NCI-H2107 treated with DMSO at 0.1 percent for 48 hours (cell line): Measurements from ENCODE around the gene PLXNA4.

ENCODE experiments used
- DNase-seq: peaks from one replicate; lab custom pipeline; 2025; ENCODE audit not compliant: unreplicated experiment; lab: John Stamatoyannopoulos, UW

PLXNA4 gene

DNA sequence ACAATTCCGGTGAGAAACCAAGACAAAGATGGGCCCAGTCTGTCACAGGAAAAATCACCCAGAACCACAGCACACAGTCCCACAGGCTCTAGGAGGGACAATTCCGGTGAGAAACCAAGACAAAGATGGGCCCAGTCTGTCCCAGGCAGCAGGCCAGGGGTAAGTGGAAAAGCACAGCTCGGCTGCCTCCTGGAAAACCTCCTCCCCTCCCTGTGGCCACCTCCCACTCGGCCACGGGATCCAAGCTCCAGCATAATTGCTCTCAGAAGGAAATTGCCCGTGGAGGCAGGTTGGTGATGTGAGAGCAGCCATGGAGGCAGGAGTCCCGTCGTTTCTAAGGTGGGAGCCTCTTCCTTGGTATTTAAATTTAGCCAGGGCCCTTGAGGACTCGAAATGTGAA, 95.7 kb downstream of the PLXNA4 start:
- no peak for DNase-seq

DNA sequence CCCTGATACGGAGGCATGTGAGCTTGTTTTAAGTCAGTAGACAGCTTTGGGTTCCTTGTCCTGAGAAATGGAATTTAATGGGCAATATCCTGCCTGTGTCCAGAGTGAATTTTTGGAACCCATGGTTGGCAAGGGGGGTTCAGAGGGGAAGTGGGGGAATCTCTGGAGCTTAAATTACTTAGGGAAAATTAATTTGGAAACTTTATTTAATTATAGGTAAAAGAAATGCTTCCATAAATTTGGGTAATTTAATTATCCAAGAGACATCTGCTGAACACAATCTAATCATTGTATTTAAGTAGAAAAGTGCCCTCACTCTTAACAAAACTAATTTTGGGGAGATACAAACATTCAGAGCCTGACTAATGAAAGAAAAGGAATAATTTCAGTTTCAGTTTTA, 99.7 kb downstream of the PLXNA4 start:
- DNase-seq, result no peak

DNA sequence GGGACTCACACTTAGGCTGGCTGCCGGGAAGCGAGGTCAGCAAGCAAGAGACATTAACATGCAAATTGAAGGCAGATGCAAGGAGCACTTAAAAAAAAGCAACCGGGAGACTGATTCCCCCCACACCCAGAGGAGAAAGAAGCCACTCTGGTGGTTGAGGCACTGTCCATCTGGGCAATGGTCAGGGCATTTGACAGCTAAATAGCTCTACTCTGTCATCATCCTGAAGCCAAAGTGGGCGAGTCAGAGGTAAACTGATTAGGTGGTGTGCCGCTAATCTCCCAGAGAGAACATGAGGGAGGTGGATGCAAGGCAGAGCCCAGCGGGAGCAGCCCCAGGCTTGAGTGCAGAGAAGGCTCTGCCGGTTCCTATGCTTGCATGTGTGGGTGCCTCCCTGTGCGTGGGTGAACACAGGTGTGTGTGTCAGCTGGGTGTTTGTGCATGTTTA, 100.6 kb downstream of the PLXNA4 start:
- no peak for DNase-seq

DNA sequence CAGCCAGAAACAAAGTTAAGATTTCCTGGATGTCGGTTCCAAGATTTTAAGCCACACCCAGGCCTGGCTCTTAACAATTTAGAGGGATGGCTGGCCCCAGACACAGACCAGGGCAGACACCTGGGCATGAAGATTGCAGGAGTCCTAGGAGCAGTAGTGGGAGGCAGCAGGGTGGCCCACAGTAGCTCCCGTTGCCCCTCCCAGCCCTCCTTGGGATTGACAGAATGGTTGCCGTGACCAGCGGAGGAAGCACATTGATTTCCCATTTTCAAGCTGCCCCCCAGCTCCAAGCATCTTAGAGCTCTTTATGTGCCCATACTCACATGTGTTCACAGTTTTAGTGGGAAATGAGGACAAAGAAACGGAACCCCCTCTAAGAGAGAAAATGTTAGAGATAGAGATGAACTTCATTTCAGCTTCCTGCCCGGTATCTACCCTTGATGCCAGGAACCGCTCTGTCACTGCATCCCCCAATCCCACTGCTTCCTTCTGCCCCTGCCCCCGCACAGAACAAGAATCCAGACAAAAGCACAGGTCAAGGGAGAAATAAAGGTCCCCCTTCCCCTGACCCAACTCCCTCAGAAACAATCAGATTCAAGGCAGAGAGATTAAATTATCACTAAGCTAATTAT, 101.1 kb downstream of the PLXNA4 start:
- DNase-seq, result no peak

DNA sequence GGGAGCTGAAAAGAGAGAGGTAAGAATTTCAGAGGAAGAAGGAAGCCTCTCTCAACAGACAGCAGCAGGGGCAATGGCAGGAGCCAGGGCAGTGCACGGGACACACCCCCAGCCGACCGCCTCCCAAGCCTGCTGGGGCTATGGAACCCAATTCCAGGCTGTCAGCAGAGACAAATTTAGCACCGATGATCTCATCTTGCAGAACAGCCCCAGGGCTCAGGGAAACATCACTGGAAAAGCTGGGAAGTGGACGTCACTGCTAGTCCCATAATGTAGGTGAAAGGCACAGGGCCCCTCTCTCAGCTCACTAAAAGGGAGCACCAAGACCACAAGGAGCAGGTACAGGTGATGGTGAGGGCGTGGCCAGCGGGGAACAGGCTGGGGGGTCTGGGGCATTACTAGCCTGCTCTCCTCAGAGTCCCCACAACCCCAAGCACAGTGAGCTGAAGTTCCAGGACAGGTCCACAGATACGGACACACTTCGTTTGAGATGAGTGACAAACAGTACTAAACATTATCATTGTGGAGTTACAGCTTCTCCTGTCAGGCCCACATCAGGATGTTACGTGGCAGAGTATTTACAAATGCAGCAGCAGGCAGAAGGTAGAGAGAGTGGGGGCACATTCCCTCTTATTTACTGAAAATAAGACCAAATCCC, 103.7 kb downstream of the PLXNA4 start:
- no peak for DNase-seq

DNA sequence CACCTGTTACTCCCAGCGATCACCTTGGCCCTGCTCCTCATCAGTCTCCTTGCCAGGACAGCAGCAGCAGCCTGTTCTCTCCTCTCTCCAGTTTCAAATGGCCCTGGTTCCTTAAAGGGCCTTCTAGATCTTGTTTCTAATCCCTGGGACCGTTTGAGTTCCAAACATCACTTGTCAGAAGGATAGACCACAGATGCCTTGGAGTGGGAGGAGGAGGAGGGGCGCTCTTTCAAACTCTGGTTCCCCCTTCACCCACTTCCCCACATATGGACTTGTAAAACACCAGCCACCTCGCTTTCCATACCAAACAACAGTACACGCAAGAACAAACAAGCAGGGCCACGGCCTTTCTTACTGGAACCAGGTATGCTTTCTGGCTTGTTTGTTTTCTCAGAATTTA, 104.8 kb downstream of the PLXNA4 start:
- no peak for DNase-seq

DNA sequence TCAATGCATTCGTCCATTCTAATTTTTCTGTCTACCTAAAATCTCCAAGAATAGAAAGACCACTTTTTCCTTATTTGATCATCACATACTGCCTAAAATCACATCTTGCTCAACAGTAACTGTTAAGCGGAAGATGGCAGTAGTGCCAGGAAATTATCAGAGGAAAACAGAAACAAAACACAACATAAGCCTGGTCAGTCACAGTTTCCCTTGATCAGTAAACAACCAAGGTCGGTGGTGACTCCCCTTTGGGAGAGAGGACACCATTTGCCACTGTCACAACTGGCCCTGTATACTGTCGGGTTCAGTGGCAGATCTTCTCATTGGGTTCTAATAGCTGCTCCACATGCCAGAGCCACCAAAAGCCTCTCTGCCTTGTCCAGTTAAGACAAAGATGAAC, 106.6 kb downstream of the PLXNA4 start:
- no peak for DNase-seq

DNA sequence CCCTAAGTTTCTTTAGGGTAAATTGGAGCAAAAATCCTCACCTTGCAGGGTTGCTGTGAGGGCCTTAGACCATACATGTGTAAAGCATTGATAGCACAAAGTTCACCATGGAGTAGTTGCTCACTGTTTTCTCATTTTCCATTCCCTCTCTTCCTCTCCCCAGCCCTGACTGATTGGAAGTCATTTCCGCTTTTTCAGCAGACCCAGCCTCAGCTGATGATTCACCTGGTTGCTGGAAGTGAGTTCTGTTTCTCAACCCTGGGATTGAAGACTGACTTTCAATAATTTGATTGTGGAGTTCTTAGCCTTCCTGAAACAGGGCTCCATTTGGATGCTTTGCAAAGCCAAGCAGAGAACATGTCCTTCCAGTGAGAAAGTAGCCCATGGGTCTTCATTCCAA, 107.0 kb downstream of the PLXNA4 start:
- no peak for DNase-seq

DNA sequence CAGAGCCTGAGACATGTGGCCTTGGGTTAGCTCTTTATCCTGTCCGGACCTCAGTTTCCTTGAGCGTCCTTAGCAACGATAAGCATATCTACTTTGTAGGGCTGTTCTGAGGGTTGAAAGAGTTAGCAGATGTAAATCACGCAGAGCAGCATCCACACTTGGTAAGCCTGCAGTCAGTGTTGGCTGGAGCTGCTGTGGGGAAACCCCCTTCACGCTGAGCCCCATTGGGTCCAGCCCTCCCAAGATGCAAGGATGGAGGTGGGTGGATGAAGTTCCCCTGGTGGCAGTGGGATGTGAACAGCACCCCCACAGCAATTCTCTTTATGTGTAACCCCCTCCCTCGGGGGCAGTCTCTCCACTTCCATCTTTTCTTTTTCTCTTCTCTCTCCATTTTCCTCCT, 109.9 kb downstream of the PLXNA4 start:
- no peak for DNase-seq

DNA sequence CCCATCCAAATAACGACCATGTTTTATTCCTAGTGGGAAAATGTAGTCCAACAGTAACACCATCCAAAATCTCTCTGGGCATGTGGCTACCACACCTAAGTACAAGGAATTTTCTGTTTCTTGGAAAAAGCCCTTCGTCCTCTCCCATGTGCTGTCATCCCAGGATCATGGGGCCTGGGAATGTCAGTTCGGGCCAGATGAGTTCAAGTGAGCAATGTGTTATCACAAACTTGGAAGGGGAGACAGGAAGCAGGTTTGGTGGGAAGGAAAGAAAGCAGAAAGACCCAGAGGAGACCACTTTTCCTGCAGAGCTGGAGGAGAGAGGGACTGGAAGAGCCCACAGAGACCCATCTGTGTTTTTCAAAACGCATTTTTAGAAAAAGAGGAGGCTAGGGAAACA, 110.8 kb downstream of the PLXNA4 start:
- DNase-seq, result no peak

DNA sequence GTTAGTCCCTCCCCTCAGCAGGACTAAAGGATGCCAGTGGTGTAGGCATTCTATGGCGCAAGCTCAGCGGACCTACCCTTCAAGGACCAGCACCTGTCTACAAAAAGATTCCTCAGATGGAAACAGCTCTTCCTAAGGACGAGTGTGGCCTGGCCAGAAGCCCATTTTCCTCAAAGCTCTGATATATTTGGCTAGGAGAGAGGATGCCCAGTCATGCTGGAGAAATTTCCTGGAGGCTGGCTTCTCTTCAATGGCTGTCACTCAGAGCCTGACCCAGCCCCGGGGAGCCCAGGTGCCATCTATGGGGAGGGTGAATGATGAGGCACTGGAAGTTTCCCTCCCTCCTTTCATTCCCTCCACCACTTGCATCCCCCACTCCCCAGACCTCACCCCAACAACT, 111.5 kb downstream of the PLXNA4 start:
- no peak for DNase-seq

DNA sequence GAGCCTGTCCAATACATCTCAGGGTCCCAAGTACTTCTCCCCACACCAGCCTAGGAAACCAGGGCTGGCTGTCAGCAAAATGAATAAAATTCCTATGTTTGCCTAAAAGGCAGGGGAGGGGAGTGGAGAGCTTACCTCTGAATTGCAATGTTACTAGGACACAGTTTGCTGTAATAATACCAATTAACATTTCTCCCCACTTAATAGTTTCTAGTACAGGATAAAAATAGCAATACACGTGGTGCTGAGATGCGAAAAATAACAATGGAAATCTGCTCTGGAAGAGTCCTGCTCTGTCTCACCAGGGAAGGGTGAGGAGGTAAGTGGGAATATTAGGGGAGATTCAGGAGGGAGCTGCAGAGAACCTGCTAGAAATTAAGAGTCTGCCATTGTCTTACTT, 112.3 kb downstream of the PLXNA4 start:
- DNase-seq, result no peak

DNA sequence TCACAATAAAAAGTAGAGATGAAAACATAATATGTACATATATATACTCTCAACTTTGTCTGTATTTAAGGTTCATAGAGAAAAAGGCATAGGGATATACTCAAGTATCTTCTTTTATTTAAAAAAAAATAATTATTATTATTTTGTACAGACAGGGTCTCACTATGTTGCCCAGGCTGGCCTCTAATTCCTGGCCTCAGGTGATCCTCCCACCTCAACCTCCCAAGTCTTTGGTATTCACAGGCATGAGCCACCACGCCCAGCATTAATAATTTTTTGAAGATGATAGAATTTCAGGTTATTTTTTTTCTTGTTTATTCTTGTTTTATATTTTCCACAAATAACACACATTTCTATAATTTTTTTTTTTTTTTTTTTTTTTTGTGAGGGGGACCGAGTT, 113.8 kb downstream of the PLXNA4 start:
- DNase-seq, result no peak

DNA sequence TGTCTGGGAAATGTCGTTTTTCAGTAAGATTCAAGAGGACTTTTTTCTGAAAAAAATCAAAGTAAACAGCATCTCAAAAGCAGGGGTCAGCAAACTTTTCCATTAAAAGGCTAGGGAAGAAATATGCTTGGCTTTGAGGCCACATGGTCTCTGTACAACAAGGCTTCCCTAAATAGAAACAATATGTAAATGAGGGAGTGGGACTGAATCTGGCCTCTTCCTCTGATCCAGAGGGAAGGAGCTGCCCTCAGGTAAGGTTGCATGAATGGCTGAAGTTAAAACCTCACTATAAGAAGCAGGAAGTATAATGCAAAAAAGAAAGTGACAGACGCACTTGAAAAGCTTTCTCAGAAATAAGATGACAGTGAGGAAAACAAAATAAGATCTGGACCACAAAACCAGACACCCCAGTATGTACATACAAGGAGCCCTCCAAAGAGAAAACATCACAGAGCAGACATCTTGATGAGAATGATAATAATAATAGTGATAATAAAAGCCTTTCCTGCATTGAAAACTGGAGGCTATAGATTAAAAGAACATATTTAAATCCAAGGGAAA, 115.2 kb downstream of the PLXNA4 start:
- no peak for DNase-seq

DNA sequence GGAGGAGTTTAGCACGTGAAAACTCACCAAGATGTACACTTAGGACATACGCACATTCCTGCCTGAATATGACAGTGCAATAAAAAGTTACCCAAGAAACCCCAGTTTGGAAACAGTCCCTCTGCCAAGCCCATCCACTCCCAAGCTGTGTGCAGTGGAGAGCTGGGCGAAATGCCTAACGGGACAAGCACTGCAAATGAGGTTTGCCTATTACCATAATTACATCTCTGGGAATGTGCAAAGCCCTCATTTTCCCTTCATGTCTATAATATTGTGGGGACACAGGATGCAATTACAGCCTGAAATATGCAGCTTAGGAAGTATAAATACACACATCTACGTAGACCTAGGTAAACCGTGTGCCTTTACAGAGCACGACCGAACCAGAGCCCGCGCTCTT, 117.5 kb downstream of the PLXNA4 start:
- DNase-seq, result no peak

DNA sequence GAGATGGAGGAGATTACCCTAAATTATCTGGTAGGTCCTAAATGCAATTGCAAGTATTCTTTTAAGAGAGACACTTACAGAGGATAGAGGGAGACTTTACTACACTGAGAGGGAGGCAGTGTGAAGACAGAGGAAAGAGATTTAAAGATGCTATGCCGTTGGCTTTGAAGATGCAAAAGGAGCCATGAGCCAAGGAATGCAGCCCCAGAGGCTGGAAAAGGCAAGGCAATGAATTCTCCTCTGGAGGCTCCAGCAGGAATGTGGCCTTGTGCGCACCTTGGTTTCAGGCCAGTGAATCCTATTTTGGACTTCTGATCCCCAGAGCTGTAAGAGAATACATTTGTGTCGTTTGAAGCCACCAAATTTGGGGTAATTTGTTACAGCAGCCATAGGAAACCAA, 118.6 kb downstream of the PLXNA4 start:
- DNase-seq, result no peak

DNA sequence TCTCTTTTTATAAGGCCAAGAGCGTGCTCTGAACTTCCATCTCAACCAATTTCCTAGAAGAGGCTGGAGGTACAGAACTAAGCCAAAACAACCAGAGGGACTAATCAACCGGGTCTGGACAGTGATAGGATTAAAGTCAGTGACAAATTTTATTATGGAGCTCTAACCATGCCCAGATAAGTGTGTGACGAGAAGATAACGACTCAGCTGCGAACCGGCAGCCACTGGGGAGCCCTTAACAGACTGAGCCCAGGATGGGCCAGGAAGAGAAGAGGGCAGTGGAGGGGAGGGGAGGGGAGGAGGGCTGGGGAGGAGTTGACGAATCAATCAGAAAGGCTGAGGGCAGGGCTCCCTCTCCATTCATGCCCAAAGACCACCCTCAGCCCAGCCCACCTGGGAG, 119.9 kb downstream of the PLXNA4 start:
- DNase-seq, result no peak

DNA sequence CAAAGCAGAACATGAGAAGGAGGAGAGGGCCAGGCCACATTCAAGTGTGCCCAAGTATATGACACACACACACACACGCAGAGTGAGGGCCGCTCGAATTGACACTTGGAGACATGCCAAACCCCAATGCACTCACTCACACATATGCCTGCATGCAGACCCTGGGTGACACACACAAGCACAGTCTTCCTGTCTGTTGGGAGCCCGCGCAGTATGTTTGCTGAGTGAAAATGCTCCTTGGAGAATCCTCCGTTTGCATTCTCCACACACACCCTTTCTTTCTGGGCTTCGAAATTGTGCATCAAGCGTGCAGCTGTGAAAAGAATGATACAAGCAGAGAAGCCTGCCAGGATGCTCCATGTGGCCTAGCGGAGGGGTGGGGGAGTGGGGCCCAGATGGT, 120.9 kb downstream of the PLXNA4 start:
- peak; percentile 42 for DNase-seq

DNA sequence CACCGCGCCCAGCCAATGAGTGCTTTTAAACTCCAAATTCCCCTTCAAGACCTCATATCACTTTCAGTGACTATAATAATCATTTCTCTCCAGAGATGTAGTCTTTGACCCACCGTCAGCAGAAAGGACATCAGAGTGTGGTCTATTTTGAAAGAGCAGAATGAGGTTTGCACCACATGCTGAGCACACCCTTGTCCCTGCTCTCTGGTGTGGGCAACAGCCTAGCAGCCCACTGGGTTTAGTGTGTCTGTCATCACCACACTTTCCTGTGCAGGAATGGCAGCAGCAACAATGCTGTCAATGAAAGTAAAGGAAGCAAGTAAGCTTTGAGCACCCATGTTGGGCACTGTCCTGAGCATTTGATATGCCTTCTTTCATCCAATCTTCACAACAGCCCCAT, 122.4 kb downstream of the PLXNA4 start:
- no peak for DNase-seq

DNA sequence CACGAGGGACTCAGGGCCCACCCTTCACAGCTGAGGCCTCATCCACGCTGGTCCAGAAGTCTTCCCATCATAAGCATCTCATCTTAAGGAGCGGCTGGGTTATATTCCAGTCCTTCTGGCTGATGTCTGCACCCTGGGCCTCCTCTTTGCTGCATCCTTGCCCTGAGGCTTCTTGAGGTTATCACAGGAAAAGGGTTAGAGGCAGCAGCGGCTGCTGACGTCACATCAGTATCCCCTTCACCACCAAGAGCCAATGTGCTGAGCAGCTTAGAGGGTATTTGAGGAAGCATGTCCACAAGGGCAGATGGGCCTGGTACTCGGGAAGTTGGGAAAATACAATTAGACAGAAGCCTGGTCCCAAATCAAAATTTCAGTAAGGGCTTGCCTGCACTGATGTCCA, 125.1 kb downstream of the PLXNA4 start:
- no peak for DNase-seq

DNA sequence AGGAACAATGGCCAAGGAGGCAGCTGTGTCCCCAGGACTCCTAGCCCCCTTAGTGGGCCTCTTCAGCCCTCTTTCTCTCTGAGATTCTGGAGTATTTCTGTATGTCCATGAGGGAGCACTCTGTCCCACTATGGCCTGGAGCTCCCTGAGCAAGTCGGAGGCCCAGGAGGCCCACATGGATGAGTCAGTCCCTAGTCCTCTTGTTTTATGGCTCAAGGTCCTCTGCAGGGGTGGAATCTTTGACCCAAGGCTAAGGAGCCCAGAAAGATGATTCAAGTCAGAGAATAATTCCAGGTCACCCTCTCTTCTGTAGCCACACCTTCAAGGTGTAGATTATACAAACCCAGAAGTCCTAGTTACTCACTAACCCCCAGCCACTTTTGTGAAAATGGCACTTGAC, 125.6 kb downstream of the PLXNA4 start:
- DNase-seq, result no peak

DNA sequence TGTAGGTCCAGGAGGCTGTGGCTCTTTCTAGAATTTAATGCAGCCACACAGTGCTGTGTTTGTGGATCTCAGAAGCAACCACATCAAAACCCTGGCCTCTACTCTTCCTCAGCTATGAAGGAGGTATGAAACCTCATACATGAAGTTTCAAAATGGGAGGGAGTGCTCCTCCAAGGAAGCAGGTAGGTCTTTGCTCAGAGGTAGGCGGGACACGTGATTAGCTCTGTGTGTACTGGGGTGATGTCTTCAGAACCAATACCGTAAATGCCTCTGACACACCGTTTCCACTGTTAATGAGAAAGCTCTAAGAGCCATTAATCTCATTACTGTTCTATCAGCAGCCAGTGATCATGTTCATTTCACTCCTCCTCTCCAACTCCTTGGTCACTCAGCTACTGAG, 126.1 kb downstream of the PLXNA4 start:
- no peak for DNase-seq
